H1 (cell line): ENCODE results near the gene SCAF11. TPM values are rescaled to one million over a fixed set of nuclear protein-coding genes. Genes with fewer than 3 reads are reported as not detected.

ENCODE experiments used
- ASH2L ChIP-seq: fragments of 200-600, 300-600 bp; sonication (generic); IDR thresholded peaks from one replicate; pipeline ENCODE4 v1.7.1; 2017; ENCODE audit warnings: low read length
- HDAC2 ChIP-seq, 2 experiments: fragments of 300-600 bp in 1 of 2; sonication (generic) in 1 of 2; IDR thresholded peaks; 2 replicates each; pipeline ENCODE4 v1.6.1; 2011 to 2012; ENCODE audit warnings: low read depth in 2 of 2, low read length in 2 of 2, mild to moderate bottlenecking in 2 of 2, moderate library complexity in 2 of 2, borderline replicate concordance in 1 of 2, inconsistent platforms in 1 of 2
- MAFK ChIP-seq: IDR thresholded peaks from 2 replicates; pipeline ENCODE4 v1.6.1; 2012; ENCODE audit warnings: low read depth, mild to moderate bottlenecking, improper control_type of control experiment, low read length
- RNF2 ChIP-seq: fragments of 200-900, 300-1000 bp; sonication (generic); IDR thresholded peaks from 2 replicates; pipeline ENCODE4 v1.7.1; 2016; ENCODE audit warnings: borderline replicate concordance, low read depth, mild to moderate bottlenecking, antibody characterized with exemption, low read length; ENCODE audit not compliant: poor library complexity, severe bottlenecking; ENCODE audit errors: missing control alignments
- YY1 ChIP-seq: IDR thresholded peaks from 2 replicates; pipeline ENCODE4 v1.6.1; 2011; ENCODE audit warnings: low read depth, mild to moderate bottlenecking, low read length
- polyA plus RNA-seq, 7 experiments: library from polyadenylated mRNA; depleted of rRNA in 3 of 7; stranded (reverse) in 5 of 7; unstranded in 2 of 7; fragments of >200 nt in 5 of 7; fragments of 200-250 nt in 2 of 7; gene quantifications; 1 replicate in 5 of 7; 2 replicates in 1 of 7; 4 replicates in 1 of 7; pipeline versions ENCODE4 v1.2.1 to v1.2.3, GENCODE V29; 2011 to 2013; ENCODE audit warnings: missing spikeins in 2 of 7, mixed read lengths in 2 of 7
- total RNA-seq: library from RNA; stranded (reverse); fragmentation: NEBNext Ultra II Directional; extraction: Animal tissue kit (Norgen Biotek cat#: 25700); gene quantifications from 2 replicates; pipeline ENCODE4 v1.2.1, GENCODE V29; 2021
- TF ChIP-seq, protein P1 (sequence below): IDR thresholded peaks from 2 replicates; pipeline ENCODE4 v1.6.1; 2012; ENCODE audit warnings: inconsistent platforms

SCAF11 gene
- total and polyA plus RNA-seq, 2 of the 8 experiments (the other 6 are each of a cell fraction or from before 2014, with no cell fraction given), result 15.1 to 77.8 TPM

DNA sequence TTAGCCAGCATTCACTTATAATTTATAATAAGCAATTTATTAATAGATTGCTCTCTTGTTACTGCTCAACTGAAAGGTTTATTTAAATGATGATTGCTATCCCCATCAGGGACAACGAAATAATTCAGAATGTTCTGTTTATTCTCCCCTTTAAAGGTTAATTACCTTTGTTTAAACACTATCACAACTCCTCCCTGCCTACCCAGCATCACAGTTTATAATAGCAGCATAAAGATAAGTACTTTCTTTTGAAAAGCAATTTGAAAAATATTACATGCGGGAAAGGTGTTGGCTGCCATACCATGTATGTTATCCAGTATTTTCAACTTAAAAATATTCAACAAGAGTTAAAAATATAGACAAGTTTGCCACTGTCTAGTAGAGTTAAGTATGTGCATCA is 30.6 kb downstream of the SCAF11 start (continued):
- TF ChIP-seq, protein P1, sequence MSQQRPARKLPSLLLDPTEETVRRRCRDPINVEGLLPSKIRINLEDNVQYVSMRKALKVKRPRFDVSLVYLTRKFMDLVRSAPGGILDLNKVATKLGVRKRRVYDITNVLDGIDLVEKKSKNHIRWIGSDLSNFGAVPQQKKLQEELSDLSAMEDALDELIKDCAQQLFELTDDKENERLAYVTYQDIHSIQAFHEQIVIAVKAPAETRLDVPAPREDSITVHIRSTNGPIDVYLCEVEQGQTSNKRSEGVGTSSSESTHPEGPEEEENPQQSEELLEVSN, result no peak
- no peak for TF ChIP-seq MAFK
- no peak for TF ChIP-seq RNF2
- no peak for TF ChIP-seq YY1
- no peak for TF ChIP-seq HDAC2 (IDR thresholded peaks at IDR 0.05; ENCODE audit: borderline replicate concordance in 1 of 2, low read depth in 2 of 2, low read length in 2 of 2)
- TF ChIP-seq ASH2L, result no peak
